Breast epithelium (tissue), 4 donors: ENCODE measurements around the gene DAG1. TPM values are rescaled to one million over a fixed set of nuclear protein-coding genes. Genes with fewer than 3 reads are reported as not detected.

ENCODE experiments used
- DNase-seq, 2 donors: peaks; one replicate each; pipeline ENCODE4 v3.0.0-alpha.2; 2019; ENCODE audit warnings: low spot score in 2 of 2
- H3K27ac ChIP-seq, 2 donors: fragments of 200-600 bp; sonication (generic) in 1 of 2; one replicate each; pipeline ENCODE4 v1.5.1; 2016 to 2019; ENCODE audit warnings: mild to moderate bottlenecking in 1 of 2
- H3K27me3 ChIP-seq, 2 donors: fragments of 200-600 bp; sonication (generic) in 1 of 2; one replicate each; pipeline versions ENCODE4 v1.5.1 to v1.6.0; 2017 to 2019; ENCODE audit warnings: control low read depth in 1 of 2, mild to moderate bottlenecking in 1 of 2
- H3K36me3 ChIP-seq: fragments of 200-600 bp; one replicate; pipeline ENCODE4 v1.5.1; 2019
- H3K4me1 ChIP-seq, 2 donors: fragments of 200-600 bp; sonication (generic); one replicate each; pipeline ENCODE4 v1.5.1; 2016 to 2019; ENCODE audit warnings: control low read depth in 1 of 2
- H3K4me3 ChIP-seq, 3 donors: fragments of 200-600 bp; sonication (generic); 1 replicate in 2 of 3; 2 replicates in 1 of 3; pipeline ENCODE4 v1.5.1; 2016 to 2019; ENCODE audit warnings: mild to moderate bottlenecking in 3 of 3, moderate library complexity in 2 of 3
- H3K9me3 ChIP-seq, 2 donors: fragments of 200-600 bp; sonication (generic) in 1 of 2; one replicate each; pipeline ENCODE4 v1.5.1; 2016 to 2019; ENCODE audit warnings: control low read depth in 1 of 2
- CTCF ChIP-seq, 3 donors: fragments of 450-650 bp; IDR thresholded peaks; one replicate each; pipeline ENCODE4 v1.5.1; 2016 to 2017; ENCODE audit warnings: antibody characterized with exemption in 3 of 3, mild to moderate bottlenecking in 3 of 3, moderate library complexity in 3 of 3
- POLR2A ChIP-seq: fragments of 450-650 bp; IDR thresholded peaks from one replicate; pipeline ENCODE4 v1.6.1; 2016; ENCODE audit warnings: antibody characterized with exemption, mild to moderate bottlenecking, moderate library complexity
- POLR2AphosphoS5 ChIP-seq, 3 donors: sonication (generic); formaldehyde crosslinking; IDR thresholded peaks; one replicate each; pipeline ENCODE4 v1.6.1; 2017; ENCODE audit warnings: antibody characterized with exemption in 3 of 3
- intact Hi-C: fragments of 100-400 bp; cut with DNase I; formaldehyde crosslinking; loops from one replicate; pipeline ENCODE4 v1.15.1; 2023; ENCODE audit warnings: low total_unique reads
- total RNA-seq, 3 donors: library from RNA; depleted of rRNA; stranded (reverse); fragments of >200 nt; gene quantifications; one replicate each; pipeline ENCODE4 v1.1.0, GENCODE V29; 2016

DAG1 gene
- total RNA-seq: 10 to 100 TPM; 37.1 to 56.6 (median 44.6) TPM

GRCh38 chr3:49469936-49470713, at the start of gene DAG1:
TSS of gene DAG1 (plus strand) at chr3:49470267. CDS start at chr3:49510535, 40,268 bp downstream.
- intact Hi-C loops: no loop called here

GRCh38 chr3:49421890-49422378, 48.1 kb upstream of the DAG1 start:
- no peaks in the 10 kb centered on the region for H3K36me3 ChIP-seq
- peak overlapping the region in 2 of 3 donors; percentile 26 to 34 for H3K4me3 ChIP-seq
- no peaks in the 10 kb centered on the region for H3K27me3 ChIP-seq
- intact Hi-C loops: no loop called here
- TF ChIP-seq POLR2AphosphoS5 (IDR thresholded peaks at IDR 0.05) (no peak), CTCF (IDR thresholded peaks at IDR 0.05) (no peak), POLR2A (no peak)
- H3K4me1 ChIP-seq: no peaks in the 10 kb centered on the region
- no peak for DNase-seq
- no peak overlapping the region for H3K27ac ChIP-seq
- H3K9me3 ChIP-seq: no peaks in the 10 kb centered on the region

More at GRCh38 chr3:49469936-49470713, at the start of gene DAG1:
- Histone ChIP-seq H3K9me3 (no peaks in the 10 kb centered on the region), H3K36me3 (no peaks in the 10 kb centered on the region), H3K27ac (peak within 1 kb of the TSS; percentile 89 to 96), H3K4me1 (peaks cover 4 to 8% of the 10 kb centered on the region in 2 donors), H3K4me3 (peak within 1 kb of the TSS; percentile 80 to 88 (median 84)), H3K27me3 (no peaks in the 10 kb centered on the region)
- TF ChIP-seq CTCF (IDR thresholded peaks at IDR 0.05) (no peak), POLR2A (no peak), POLR2AphosphoS5 (IDR thresholded peaks at IDR 0.05) (peak; percentile 58 to 77 (median 74))
- DNase-seq: peak; percentile 98 to 99

- H3K27ac ChIP-seq: no peak within 1 kb of the TSS
- intact Hi-C loops: no loop called here
- peak within 1 kb of the TSS in 2 of 3 donors; percentile 26 to 34 for H3K4me3 ChIP-seq
- TF ChIP-seq POLR2AphosphoS5 (IDR thresholded peaks at IDR 0.05) (no peak), CTCF (IDR thresholded peaks at IDR 0.05) (no peak), POLR2A (no peak)
- no peaks in the 10 kb centered on the region for H3K27me3 ChIP-seq
- no peaks in the 10 kb centered on the region for H3K36me3 ChIP-seq
- no peaks in the 10 kb centered on the region for H3K9me3 ChIP-seq
- DNase-seq: no peak
- no peaks in the 10 kb centered on the region for H3K4me1 ChIP-seq
Measured at GRCh38 chr3:49422379-49423248, 47.5 kb upstream of the DAG1 start, which contains the start of gene AMT. TSS of gene AMT (minus strand) at chr3:49422473. CDS start at chr3:49422450, 23 bp downstream.

- H3K27ac ChIP-seq: no peak overlapping the region
- no peak overlapping the region for H3K4me3 ChIP-seq
- no peaks in the 10 kb centered on the region for H3K36me3 ChIP-seq
- no peaks in the 10 kb centered on the region for H3K27me3 ChIP-seq
- H3K9me3 ChIP-seq: no peaks in the 10 kb centered on the region
- intact Hi-C loops: no loop called here
- no peak for DNase-seq
- H3K4me1 ChIP-seq: no peaks in the 10 kb centered on the region
- TF ChIP-seq POLR2AphosphoS5 (IDR thresholded peaks at IDR 0.05): no peak
- TF ChIP-seq CTCF (IDR thresholded peaks at IDR 0.05): no peak
- no peak for TF ChIP-seq POLR2A
Measured at GRCh38 chr3:49424816-49425215, 45.3 kb upstream of the DAG1 start.
